Mesendoderm (in vitro differentiated cells): ENCODE results near the gene PIBF1.
"Not testable (repeated sequence)": the region's sequence is repeated elsewhere in the genome, so short reads cannot be mapped to it uniquely, and the experiment has no call there.

Source experiments
- DNase-seq: peaks from one replicate; pipeline ENCODE4 v3.0.0; 2013
- H2AK5ac ChIP-seq: 2 replicates; pipeline ENCODE4 v1.6.1; 2013; ENCODE audit warnings: low read length, inconsistent platforms
- H2BK120ac ChIP-seq: 2 replicates; pipeline ENCODE4 v1.6.1; 2013; ENCODE audit warnings: low read depth, mild to moderate bottlenecking, low read length, moderate library complexity, mixed read lengths
- H2BK15ac ChIP-seq: replicated peaks from 2 replicates; pipeline ENCODE4 v1.6.1; 2013; ENCODE audit warnings: low read depth, mild to moderate bottlenecking, moderate library complexity
- H2BK5ac ChIP-seq: 2 replicates; pipeline ENCODE4 v1.6.1; 2013; ENCODE audit warnings: low read length, inconsistent platforms
- H3K18ac ChIP-seq: 2 replicates; pipeline ENCODE4 v1.6.1; 2013; ENCODE audit warnings: mild to moderate bottlenecking, low read length, mixed read lengths
- H3K23ac ChIP-seq: one replicate; pipeline ENCODE4 v1.6.1; 2013; ENCODE audit warnings: low read length
- H3K27ac ChIP-seq: 2 replicates; pipeline ENCODE4 v1.5.1; 2013; ENCODE audit warnings: low read depth, mild to moderate bottlenecking, inconsistent platforms, low read length, moderate library complexity
- H3K27me3 ChIP-seq: 2 replicates; pipeline ENCODE4 v1.6.1; 2013; ENCODE audit warnings: low read length, control low read depth, mild to moderate bottlenecking, inconsistent platforms; ENCODE audit not compliant: insufficient read depth, poor library complexity
- H3K36me3 ChIP-seq: 2 replicates; pipeline ENCODE4 v1.6.1; 2013; ENCODE audit warnings: low read length, inconsistent platforms; ENCODE audit not compliant: control insufficient read depth, insufficient read depth
- H3K4ac ChIP-seq: one replicate; pipeline ENCODE4 v1.6.1; 2013; ENCODE audit warnings: low read depth, mild to moderate bottlenecking, low read length, moderate library complexity
- H3K4me1 ChIP-seq: 2 replicates; pipeline ENCODE4 v1.6.1; 2013; ENCODE audit warnings: low read depth, low read length, inconsistent platforms; ENCODE audit not compliant: control insufficient read depth
- H3K4me2 ChIP-seq: 2 replicates; pipeline ENCODE4 v1.6.1; 2013; ENCODE audit warnings: low read length
- H3K4me3 ChIP-seq: 2 replicates; pipeline ENCODE4 v1.5.1; 2013; ENCODE audit warnings: mild to moderate bottlenecking, low read length
- H3K56ac ChIP-seq: one replicate; pipeline ENCODE4 v1.6.1; 2013; ENCODE audit warnings: low read length
- H3K79me1 ChIP-seq: 2 replicates; pipeline ENCODE4 v1.6.1; 2013; ENCODE audit warnings: low read length, inconsistent platforms
- H3K79me2 ChIP-seq: 2 replicates; pipeline ENCODE4 v1.6.1; 2013; ENCODE audit warnings: mild to moderate bottlenecking, low read length; ENCODE audit not compliant: control insufficient read depth, insufficient read depth
- H3K9ac ChIP-seq: 2 replicates; pipeline ENCODE4 v1.6.1; 2013; ENCODE audit warnings: low read length, inconsistent platforms
- H4K5ac ChIP-seq: one replicate; pipeline ENCODE4 v1.6.1; 2013; ENCODE audit warnings: low read length
- H4K8ac ChIP-seq: one replicate; pipeline ENCODE4 v1.6.1; 2013; ENCODE audit warnings: low read depth, mild to moderate bottlenecking, control low read depth, low read length, moderate library complexity
- WGBS: extraction: QIAGEN DNeasy Blood & Tissue Kit; methylation state at CpG from one replicate; pipeline ENCODE4 v1.1.7; 2013; ENCODE audit warnings: low lambda C conversion rate, missing lambda C conversion rate; ENCODE audit not compliant: insufficient coverage; ENCODE audit errors: extremely low coverage; 5-methylcytosine and 5-hydroxymethylcytosine counted together

PIBF1 gene

DNA sequence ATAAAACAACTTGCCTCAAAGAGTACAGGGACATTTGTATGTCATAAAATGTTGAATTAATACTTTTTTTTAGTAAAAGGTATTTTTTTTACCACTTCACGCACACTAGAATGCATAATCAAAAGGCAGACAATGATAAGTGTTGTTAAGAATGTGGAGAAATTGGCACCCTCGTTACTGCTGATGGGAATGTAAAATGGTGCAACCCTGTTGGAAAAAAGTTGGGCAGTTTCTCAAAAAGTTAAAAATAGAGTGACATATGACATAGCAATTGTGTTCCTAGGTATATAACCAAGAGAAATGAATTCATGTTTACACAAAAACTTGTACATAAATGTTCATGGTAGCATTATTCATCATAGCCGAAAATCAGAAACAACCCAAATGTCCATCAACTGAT lies 109.5 kb downstream of the PIBF1 start:
- H3K4me2 ChIP-seq = no peak overlapping the region
- no peak overlapping the region for H2BK120ac ChIP-seq
- H3K27ac ChIP-seq = no peak overlapping the region
- H3K18ac ChIP-seq = no peak overlapping the region
- no peaks in the 10 kb centered on the region for H3K4me1 ChIP-seq
- H3K4ac ChIP-seq = no peak overlapping the region
- no peak overlapping the region for H3K23ac ChIP-seq
- WGBS = no CpG with 5 or more reads among the region's 3 CpGs
- H3K79me2 ChIP-seq = no peaks in the 10 kb centered on the region
- H3K36me3 ChIP-seq = no peaks in the 10 kb centered on the region
- H4K8ac ChIP-seq = no peak overlapping the region
- H3K4me3 ChIP-seq = no peak overlapping the region
- H3K27me3 ChIP-seq = no peaks in the 10 kb centered on the region
- no peak overlapping the region for H2AK5ac ChIP-seq
- no peaks in the 10 kb centered on the region for H3K79me1 ChIP-seq
- H2BK5ac ChIP-seq = no peak overlapping the region
- H3K9ac ChIP-seq = no peak overlapping the region
- no peak for DNase-seq
- H3K56ac ChIP-seq = no peak overlapping the region
- no peak overlapping the region for H4K5ac ChIP-seq
- H2BK15ac ChIP-seq = no peak overlapping the region

DNA sequence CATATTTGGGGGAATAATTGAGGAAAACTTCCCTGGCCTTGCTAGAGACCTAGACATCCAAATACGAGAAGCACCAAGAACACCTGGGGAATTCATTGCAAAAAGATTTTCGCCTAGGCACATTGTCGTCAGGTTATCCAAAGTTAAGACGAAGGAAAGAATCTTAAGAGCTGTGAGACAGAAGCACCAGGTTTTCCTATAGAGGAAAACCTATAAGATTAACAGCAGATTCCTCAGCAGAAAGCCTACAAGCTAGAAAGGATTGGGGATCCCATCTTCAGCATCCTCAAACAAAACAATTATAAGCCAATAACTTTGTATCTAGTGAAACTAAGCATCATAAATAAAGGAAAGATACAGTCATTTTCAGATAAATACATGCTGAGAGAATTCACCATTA lies 114.9 kb downstream of the PIBF1 start:
- no peak overlapping the region for H2BK5ac ChIP-seq
- H3K79me2 ChIP-seq = no peaks in the 10 kb centered on the region
- H3K9ac ChIP-seq = no peak overlapping the region
- no peak overlapping the region for H3K4ac ChIP-seq
- no peak overlapping the region for H3K27ac ChIP-seq
- H3K4me1 ChIP-seq = no peaks in the 10 kb centered on the region
- no peak overlapping the region for H4K8ac ChIP-seq
- no CpG with 5 or more reads among the region's 4 CpGs for WGBS
- H3K4me3 ChIP-seq = no peak overlapping the region
- no peak overlapping the region for H2BK120ac ChIP-seq
- H3K27me3 ChIP-seq = no peaks in the 10 kb centered on the region
- H3K18ac ChIP-seq = no peak overlapping the region
- no peak for DNase-seq
- H3K36me3 ChIP-seq = no peaks in the 10 kb centered on the region
- H2AK5ac ChIP-seq = no peak overlapping the region
- no peak overlapping the region for H2BK15ac ChIP-seq
- no peak overlapping the region for H3K4me2 ChIP-seq
- no peaks in the 10 kb centered on the region for H3K79me1 ChIP-seq
- H3K56ac ChIP-seq = no peak overlapping the region
- H3K23ac ChIP-seq = no peak overlapping the region
- no peak overlapping the region for H4K5ac ChIP-seq

DNA sequence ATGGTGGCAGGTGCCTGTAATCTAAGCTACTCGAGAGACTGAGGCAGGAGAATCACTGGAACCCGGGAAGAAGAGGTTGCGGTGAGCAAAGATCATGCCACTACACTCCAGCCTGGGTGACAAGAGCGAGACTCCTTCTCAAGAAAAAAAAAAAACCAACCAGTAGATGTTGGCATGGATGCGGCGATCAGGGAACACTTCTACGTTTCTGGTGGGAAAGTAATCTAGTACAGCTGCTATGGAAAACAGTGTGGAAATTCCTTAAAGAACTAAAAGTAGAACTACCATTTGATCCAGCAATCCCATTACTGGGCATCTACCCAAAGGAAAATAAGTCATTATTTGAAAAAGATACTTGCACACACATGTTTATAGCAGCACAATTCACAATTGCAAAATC lies 119.6 kb downstream of the PIBF1 start:
- H3K23ac ChIP-seq, H3K79me2 ChIP-seq, H3K9ac ChIP-seq, H4K8ac ChIP-seq, H3K27ac ChIP-seq, H2BK5ac ChIP-seq, H3K4ac ChIP-seq, H3K36me3 ChIP-seq, H3K27me3 ChIP-seq, H3K56ac ChIP-seq, H3K4me3 ChIP-seq, H3K79me1 ChIP-seq, H2BK15ac ChIP-seq, H3K4me1 ChIP-seq, H2AK5ac ChIP-seq, H3K4me2 ChIP-seq, H3K18ac ChIP-seq, DNase-seq, H4K5ac ChIP-seq, H2BK120ac ChIP-seq: not testable (repeated sequence)
- WGBS = no CpG with 5 or more reads among the region's 7 CpGs

DNA sequence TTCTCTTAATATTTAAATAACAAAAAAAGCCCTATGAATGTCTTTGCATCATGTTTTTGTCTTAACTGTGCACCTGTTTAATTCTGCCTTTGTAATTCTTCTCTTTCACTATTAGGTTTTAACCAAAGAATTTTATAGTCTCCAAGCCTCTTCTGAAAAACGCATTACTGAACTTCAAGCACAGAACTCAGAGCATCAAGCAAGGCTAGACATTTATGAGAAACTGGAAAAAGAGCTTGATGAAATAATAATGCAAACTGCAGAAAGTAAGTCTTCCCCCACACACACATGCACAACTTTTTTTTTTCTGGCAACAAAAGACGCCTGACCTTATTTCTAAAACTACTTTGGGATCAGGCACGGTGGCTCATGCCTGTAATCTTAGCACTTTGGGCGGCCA lies 126.5 kb downstream of the PIBF1 start:
- H3K79me1 ChIP-seq = no peaks in the 10 kb centered on the region
- no peak overlapping the region for H2BK5ac ChIP-seq
- DNase-seq = no peak
- no peaks in the 10 kb centered on the region for H3K36me3 ChIP-seq
- no peak overlapping the region for H3K23ac ChIP-seq
- H3K4me2 ChIP-seq = no peak overlapping the region
- H3K4me1 ChIP-seq = no peaks in the 10 kb centered on the region
- H4K5ac ChIP-seq = no peak overlapping the region
- H3K27ac ChIP-seq = no peak overlapping the region
- H3K79me2 ChIP-seq = no peaks in the 10 kb centered on the region
- no peak overlapping the region for H3K4ac ChIP-seq
- no peaks in the 10 kb centered on the region for H3K27me3 ChIP-seq
- WGBS = no CpG with 5 or more reads among the region's 4 CpGs
- H2BK120ac ChIP-seq = no peak overlapping the region
- no peak overlapping the region for H3K56ac ChIP-seq
- H3K4me3 ChIP-seq = no peak overlapping the region
- no peak overlapping the region for H3K18ac ChIP-seq
- H4K8ac ChIP-seq = no peak overlapping the region
- no peak overlapping the region for H2AK5ac ChIP-seq
- H3K9ac ChIP-seq = no peak overlapping the region
- H2BK15ac ChIP-seq = no peak overlapping the region

DNA sequence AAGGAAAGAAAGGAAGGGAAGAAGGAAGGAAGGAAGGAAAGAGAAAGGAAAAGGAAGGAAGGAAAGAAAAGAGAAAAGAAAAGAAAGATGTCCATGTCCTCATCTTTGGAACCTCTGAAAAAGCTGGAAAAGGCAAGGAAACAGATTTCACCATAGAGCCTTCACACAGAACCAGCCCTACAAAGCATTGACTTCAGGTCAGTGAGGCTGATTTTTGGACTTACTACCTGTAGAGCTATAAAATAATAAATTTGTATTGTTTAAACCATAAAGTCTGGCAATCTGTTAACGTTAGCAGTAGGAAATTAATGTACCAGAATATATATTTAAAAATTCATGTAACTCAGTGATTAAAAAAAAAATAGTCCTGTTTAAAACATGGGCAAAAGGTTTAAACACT lies 130.0 kb downstream of the PIBF1 start:
- H3K27me3 ChIP-seq = no peaks in the 10 kb centered on the region
- no peak overlapping the region for H2AK5ac ChIP-seq
- no peak overlapping the region for H3K56ac ChIP-seq
- H2BK15ac ChIP-seq = no peak overlapping the region
- H3K27ac ChIP-seq = no peak overlapping the region
- no peak overlapping the region for H3K4me2 ChIP-seq
- no peak overlapping the region for H2BK120ac ChIP-seq
- no peak overlapping the region for H4K5ac ChIP-seq
- no peak overlapping the region for H4K8ac ChIP-seq
- H2BK5ac ChIP-seq = no peak overlapping the region
- no peaks in the 10 kb centered on the region for H3K79me1 ChIP-seq
- no peak overlapping the region for H3K18ac ChIP-seq
- no peak overlapping the region for H3K9ac ChIP-seq
- no CpG with 5 or more reads among the region's 1 CpG for WGBS
- no peaks in the 10 kb centered on the region for H3K79me2 ChIP-seq
- no peaks in the 10 kb centered on the region for H3K36me3 ChIP-seq
- no peak overlapping the region for H3K4ac ChIP-seq
- no peak overlapping the region for H3K23ac ChIP-seq
- DNase-seq = no peak
- H3K4me3 ChIP-seq = no peak overlapping the region
- no peaks in the 10 kb centered on the region for H3K4me1 ChIP-seq

DNA sequence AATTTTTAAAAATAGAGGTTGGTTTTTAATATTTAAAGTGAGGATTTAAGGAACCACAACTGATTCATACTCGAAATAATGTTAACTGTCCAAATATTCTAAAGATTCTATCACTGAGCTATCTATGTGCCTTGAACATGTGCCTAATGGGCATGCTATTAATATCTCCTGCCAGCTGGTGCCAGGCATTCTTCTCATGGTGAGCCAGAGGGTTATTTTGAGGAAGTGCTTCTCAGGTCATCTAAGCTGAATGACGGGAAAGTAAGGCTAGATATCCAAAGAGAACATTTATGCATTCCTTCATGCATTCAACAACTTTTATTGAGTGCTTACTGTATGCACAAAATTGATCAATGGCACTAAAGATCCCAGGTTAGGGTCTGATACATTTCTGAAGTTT lies 138.2 kb downstream of the PIBF1 start:
- H2BK15ac ChIP-seq = no peak overlapping the region
- H3K27me3 ChIP-seq = no peaks in the 10 kb centered on the region
- no peak overlapping the region for H4K8ac ChIP-seq
- no peak overlapping the region for H2AK5ac ChIP-seq
- H3K4ac ChIP-seq = no peak overlapping the region
- no peak overlapping the region for H3K27ac ChIP-seq
- DNase-seq = no peak
- H3K18ac ChIP-seq = no peak overlapping the region
- no peak overlapping the region for H3K56ac ChIP-seq
- no peak overlapping the region for H2BK120ac ChIP-seq
- no peak overlapping the region for H3K23ac ChIP-seq
- H3K4me1 ChIP-seq = no peaks in the 10 kb centered on the region
- H3K36me3 ChIP-seq = no peaks in the 10 kb centered on the region
- WGBS = no CpG with 5 or more reads among the region's 2 CpGs
- H3K4me3 ChIP-seq = no peak overlapping the region
- H3K9ac ChIP-seq = no peak overlapping the region
- H2BK5ac ChIP-seq = no peak overlapping the region
- no peak overlapping the region for H3K4me2 ChIP-seq
- no peaks in the 10 kb centered on the region for H3K79me1 ChIP-seq
- H4K5ac ChIP-seq = no peak overlapping the region
- no peaks in the 10 kb centered on the region for H3K79me2 ChIP-seq
